ENCODE measurements around the gene TAS2R38. TPM values are rescaled to one million over a fixed set of nuclear protein-coding genes. Genes with fewer than 3 reads are reported as not detected.

The TAS2R38 gene
- total RNA-seq, 1 donor from 2014 or later: not detected

- peak; percentile 13 for DNase-seq
Observed at GRCh38 chr7:141975806-141976523, 2.4 kb upstream of the TAS2R38 start.

DNA sequence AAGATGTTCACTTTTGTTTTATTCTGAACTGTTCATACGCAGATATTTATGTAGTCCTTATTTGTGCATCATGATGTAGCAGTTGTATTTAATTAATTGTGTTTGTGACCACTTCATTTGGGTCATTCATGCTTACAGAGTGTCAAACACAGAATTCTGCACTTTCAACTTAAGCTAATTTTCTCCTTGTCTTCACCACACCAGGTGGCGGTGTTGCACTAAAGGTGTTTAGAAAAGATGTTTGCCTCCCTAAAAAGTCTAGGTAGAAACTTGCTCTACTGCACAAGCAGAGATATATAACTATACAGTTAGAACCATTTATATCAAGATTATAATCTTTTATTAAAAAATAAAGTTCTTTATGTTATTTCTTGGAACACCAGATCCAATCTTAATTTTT is 1.3 kb upstream of the TAS2R38 start:
- no peak for DNase-seq

DNA sequence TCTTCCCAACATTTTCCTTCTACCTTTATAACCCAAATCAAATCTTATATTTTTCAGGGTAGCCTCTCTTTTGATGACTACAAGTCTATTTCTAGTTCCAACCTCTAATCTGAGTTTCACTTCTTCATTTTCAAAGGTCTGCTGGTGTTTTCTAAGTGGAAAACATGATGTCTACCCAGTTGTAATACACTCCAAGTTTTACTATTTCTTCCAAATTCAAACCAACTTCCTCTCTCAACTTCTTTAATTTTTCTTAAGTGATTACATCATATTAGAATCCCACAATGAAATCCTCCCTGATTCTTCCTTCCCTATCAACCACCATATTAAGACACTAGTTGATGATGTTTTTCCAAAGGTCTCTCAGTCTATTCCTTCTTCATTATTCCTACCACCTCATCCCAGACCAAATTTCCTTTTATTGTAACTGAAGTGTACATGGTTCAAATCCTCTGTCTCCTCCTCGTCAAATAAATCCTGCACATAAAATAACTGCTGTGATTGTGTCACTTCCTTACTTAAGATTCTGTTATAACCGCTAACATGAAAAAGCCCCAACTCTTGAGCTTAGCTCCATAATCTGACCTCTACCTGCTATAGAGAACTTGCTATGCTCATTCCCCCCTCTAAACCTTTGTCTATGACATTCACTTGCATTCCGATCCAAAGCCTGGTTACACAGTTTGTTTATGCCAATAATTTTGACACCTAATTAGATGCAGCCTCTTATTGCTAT is 12.7 kb downstream of the TAS2R38 start:
- no peak for DNase-seq

- no peak for DNase-seq
Observed at GRCh38 chr7:141956084-141956483, 17.5 kb downstream of the TAS2R38 start.

GRCh38 chr7:141954334-141954733 is 19.2 kb downstream of the TAS2R38 start:
- DNase-seq: no peak

- DNase-seq: no peak
Observed at GRCh38 chr7:141952461-141952860, 21.1 kb downstream of the TAS2R38 start.

- no peak for DNase-seq
Observed at GRCh38 chr7:141950806-141951205, 22.8 kb downstream of the TAS2R38 start.

DNA sequence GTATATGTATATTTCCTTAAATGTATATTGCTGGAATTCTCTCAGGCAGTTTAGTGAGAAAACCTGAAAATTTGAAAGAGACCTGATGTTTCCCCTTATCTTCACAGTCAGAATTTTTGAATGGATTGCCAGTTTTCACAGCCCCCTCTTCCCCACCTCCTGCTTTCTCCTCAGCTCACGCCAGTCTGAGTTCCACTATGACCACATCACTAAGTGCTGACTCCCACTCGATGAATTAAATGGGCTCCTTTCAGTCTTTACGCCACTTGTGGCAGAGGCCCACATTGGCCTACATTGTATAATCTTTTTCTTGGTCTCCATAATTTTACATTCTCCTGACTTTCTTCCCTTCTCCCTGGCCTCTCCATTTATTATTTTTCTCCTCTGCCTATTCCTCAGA is 23.7 kb downstream of the TAS2R38 start:
- DNase-seq: no peak

DNA sequence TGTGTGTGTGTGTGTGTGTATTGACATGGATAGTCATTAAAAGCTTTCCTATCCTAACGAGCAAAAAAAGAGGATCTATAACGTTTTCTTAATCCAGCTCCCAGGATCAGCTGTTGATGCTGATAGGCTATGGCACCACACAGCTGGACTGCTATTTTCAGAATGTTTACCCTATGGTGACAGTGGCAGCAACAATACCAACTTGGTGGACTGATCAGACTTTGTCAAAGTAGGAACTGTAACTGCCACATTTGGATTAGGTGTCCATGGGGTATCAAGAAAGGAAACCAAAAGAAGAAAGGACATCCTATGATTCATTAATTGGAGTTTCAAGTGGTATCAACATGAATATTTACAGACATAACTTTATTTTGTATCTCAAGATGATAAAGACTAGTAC is 24.1 kb downstream of the TAS2R38 start:
- DNase-seq: no peak

- no peak for DNase-seq
Observed at GRCh38 chr7:141949021-141949420, 24.6 kb downstream of the TAS2R38 start.

GRCh38 chr7:141946796-141947195 is 26.8 kb downstream of the TAS2R38 start, which contains the start of gene CLEC5A:
Gene CLEC5A, minus strand, starts transcription at chr7:141946974. Its CDS starts 682 bp downstream, at chr7:141946292.
- DNase-seq: no peak

DNA sequence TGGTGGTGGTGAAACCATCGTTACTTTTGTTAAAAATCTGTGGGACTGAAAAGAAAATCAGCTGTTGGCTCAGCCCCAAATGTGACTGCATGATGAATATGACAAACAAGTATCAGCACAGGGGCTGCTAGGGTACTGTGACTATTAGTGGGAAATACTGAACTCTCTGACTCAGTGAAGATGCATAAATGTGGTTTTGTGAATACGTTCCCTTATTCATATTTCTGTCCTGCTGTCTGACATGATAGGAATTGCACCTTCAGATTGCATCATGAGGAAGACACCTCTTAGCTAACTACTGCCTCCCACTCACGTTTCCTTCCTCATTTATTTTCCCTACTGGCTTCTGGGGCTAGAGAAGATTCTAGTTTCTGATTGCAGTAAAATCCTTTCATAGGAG is 28.2 kb downstream of the TAS2R38 start:
- DNase-seq: no peak

- DNase-seq: no peak
Observed at GRCh38 chr7:141944811-141945210, 28.8 kb downstream of the TAS2R38 start.

DNA sequence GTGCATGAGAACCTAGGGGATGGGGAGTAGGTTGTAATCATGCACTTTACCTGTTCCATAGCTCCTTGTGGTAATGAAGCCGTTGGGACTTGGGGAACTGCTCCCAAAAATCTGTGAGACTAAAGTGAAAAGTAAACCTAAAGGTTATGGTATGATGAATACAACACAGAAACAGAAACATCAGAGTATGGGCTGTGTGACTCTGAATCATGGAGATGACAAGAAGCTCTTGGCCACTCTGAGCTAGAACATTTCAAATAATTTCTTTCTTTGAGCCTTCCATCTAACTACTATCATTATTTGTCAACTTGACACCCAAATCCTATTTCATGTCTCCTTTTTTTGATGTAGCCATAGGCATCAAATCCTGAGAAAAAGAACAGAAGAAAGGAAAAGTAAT is 29.7 kb downstream of the TAS2R38 start:
- no peak for DNase-seq

DNA sequence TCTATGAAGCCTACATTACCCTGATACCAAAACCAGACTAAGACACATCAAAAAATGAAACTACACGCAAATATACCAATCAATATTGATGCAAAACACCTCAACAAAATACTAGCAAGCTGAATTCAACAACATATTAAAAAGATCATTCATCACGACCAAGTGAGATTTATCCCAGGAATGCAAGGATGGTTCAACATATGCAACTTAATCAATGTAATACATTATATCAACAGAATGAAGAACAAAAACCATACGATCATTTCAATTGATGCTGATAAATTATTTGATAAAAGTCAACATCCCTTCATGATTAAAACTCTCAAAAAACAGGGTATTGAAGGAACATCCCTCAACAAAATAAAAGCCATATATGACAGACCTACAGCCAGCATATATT is 32.5 kb downstream of the TAS2R38 start:
- no peak for DNase-seq

DNA sequence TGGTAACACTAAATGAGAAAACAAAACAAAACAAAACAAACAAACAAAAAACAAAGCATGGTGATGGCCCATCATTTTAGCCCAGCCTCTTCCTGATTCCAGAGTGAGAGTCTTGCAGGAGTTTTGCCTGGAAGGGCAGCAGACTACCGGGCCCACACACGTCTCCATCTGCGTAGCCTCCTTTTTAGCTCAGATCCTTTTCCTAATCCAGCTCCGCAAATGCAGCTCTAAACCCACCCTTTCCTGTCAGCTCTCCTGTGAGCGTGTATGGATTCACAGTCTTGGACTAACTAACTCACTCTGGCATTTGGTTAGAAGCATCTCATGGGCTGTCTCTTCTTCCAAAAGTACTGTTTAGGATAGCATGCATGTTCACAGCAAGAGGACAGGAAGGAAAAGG is 43.4 kb downstream of the TAS2R38 start:
- DNase-seq: no peak

- DNase-seq: no peak
Observed at GRCh38 chr7:141928845-141929195, 44.8 kb downstream of the TAS2R38 start.

- DNase-seq: no peak
Observed at GRCh38 chr7:141928146-141928844, 45.3 kb downstream of the TAS2R38 start.

Other genes with a start within 250 kb of the TAS2R38 start
- gene SSBP1, start 235.4 kb downstream of the TAS2R38 start, total RNA-seq: 80.2 TPM
- gene TAS2R3, start 209.7 kb downstream of the TAS2R38 start, total RNA-seq: 3.6 TPM
- gene TAS2R4, start 197.1 kb downstream of the TAS2R38 start, total RNA-seq: 3.1 TPM
- 2.8 TPM for gene TAS2R5, start 183.6 kb downstream of the TAS2R38 start, total RNA-seq
- gene PRSS37, start 132.3 kb downstream of the TAS2R38 start, total RNA-seq: not detected
- 0.10 TPM for gene OR9A4, start 57.4 kb downstream of the TAS2R38 start, total RNA-seq
- 3.8 TPM for gene CLEC5A, start 26.8 kb downstream of the TAS2R38 start, total RNA-seq
- gene MGAM, start 22.1 kb upstream of the TAS2R38 start, total RNA-seq: 3.7 TPM
- gene MGAM2, start 137.9 kb upstream of the TAS2R38 start, total RNA-seq: 0.20 TPM

Measured in skin of body (tissue), 2 donors.